ENCODE data around the gene ULK1.

Gene ULK1

GRCh38 chr12:131920157-131920508 is 25.7 kb downstream of the ULK1 start:
- DNase-seq (ENCODE audit: low spot score): no peak

- DNase-seq (ENCODE audit: low spot score): no peak
Observed at GRCh38 chr12:131920902-131921840, 26.7 kb downstream of the ULK1 start.

- DNase-seq (ENCODE audit: low spot score): no peak
Observed at GRCh38 chr12:131921866-131922769, 27.7 kb downstream of the ULK1 start.

- no peak for DNase-seq (ENCODE audit: low spot score)
Observed at GRCh38 chr12:131922772-131923171, 28.4 kb downstream of the ULK1 start.

GRCh38 chr12:131923260-131923659 is 28.8 kb downstream of the ULK1 start:
- no peak for DNase-seq (ENCODE audit: low spot score)

- DNase-seq (ENCODE audit: low spot score): no peak
Observed at GRCh38 chr12:131927110-131928079, 33.0 kb downstream of the ULK1 start.

- no peak for DNase-seq (ENCODE audit: low spot score)
Observed at GRCh38 chr12:131928080-131928710, 33.8 kb downstream of the ULK1 start.

- DNase-seq (ENCODE audit: low spot score): peak; percentile 96
Observed at GRCh38 chr12:131928711-131929580, 34.5 kb downstream of the ULK1 start, which contains the start of gene PUS1. PUS1 (plus strand) TSS chr12:131929276; CDS start chr12:131929723, 447 bp downstream.

- DNase-seq (ENCODE audit: low spot score): no peak
Observed at GRCh38 chr12:131929581-131930456, 35.4 kb downstream of the ULK1 start.

GRCh38 chr12:131930510-131930909 is 36.1 kb downstream of the ULK1 start:
- DNase-seq (ENCODE audit: low spot score): no peak

GRCh38 chr12:131933387-131933786 is 39.0 kb downstream of the ULK1 start:
- DNase-seq (ENCODE audit: low spot score): no peak

GRCh38 chr12:131934535-131934934 is 40.1 kb downstream of the ULK1 start:
- no peak for DNase-seq (ENCODE audit: low spot score)

- no peak for DNase-seq (ENCODE audit: low spot score)
Observed at GRCh38 chr12:131938082-131938481, 43.7 kb downstream of the ULK1 start.

- DNase-seq (ENCODE audit: low spot score): no peak
Observed at GRCh38 chr12:131939007-131939406, 44.6 kb downstream of the ULK1 start.

GRCh38 chr12:131940141-131940547 is 45.7 kb downstream of the ULK1 start:
- DNase-seq (ENCODE audit: low spot score): no peak

- no peak for DNase-seq (ENCODE audit: low spot score)
Observed at GRCh38 chr12:131941116-131941986, 46.9 kb downstream of the ULK1 start.

- no peak for DNase-seq (ENCODE audit: low spot score)
Observed at GRCh38 chr12:131941987-131942341, 47.5 kb downstream of the ULK1 start.

- no peak for DNase-seq (ENCODE audit: low spot score)
Observed at GRCh38 chr12:131942671-131943070, 48.2 kb downstream of the ULK1 start.

Measured in left forelimb (tissue), 1 donor.